Measurements from ENCODE around the gene SLC17A5.

GRCh38 chr6:73703466-73703865, 49.7 kb upstream of the SLC17A5 start:
- TF ChIP-seq LEF1 (IDR thresholded peaks at IDR 0.05; ENCODE audit: borderline replicate concordance) (no peak), TARDBP (IDR thresholded peaks at IDR 0.05) (no peak), ELF4 (IDR thresholded peaks at IDR 0.05) (no peak), SUZ12 (IDR thresholded peaks at IDR 0.05) (no peak), FOXA1 (IDR thresholded peaks at IDR 0.05) (no peak), FOXK2 (IDR thresholded peaks at IDR 0.05) (no peak), NFRKB (IDR thresholded peaks at IDR 0.05) (no peak), SP1 (IDR thresholded peaks at IDR 0.05) (no peak)
